H1 (cell line): ENCODE data around the gene HOXB13. TPM values are rescaled to one million over a fixed set of nuclear protein-coding genes. Genes with fewer than 3 reads are reported as not detected.
A peak's percentile ranks its signal among the peaks of the same experiment; 100 is the strongest.

Source experiments
- CTCF ChIA-PET: fragments of 300-600 bp; sonication (Branson Sonifier 250); formaldehyde crosslinking; loops from one replicate; lab custom pipeline; 2021; ENCODE audit not compliant: partially characterized antibody; lab: Charles Lee
- POLR2A ChIA-PET: fragments of 300-600 bp; sonication (Branson Sonifier 250); formaldehyde crosslinking; loops from one replicate; lab custom pipeline; 2021; ENCODE audit warnings: inconsistent platforms; ENCODE audit not compliant: partially characterized antibody; lab: Charles Lee
- DNase-seq, 2 experiments: peaks; one replicate each; pipeline versions ENCODE4 v3.0.0 to v3.0.0-alpha.2; 2010 to 2022; ENCODE audit warnings: low spot score in 2 of 2, low read depth in 1 of 2, mixed read lengths in 1 of 2
- FAIRE-seq: peaks from 2 replicates; lab custom pipeline; 2011; peaks lifted over from hg19 to GRCh38; lab: Jason Lieb, UNC
- H2AFZ ChIP-seq: 2 replicates; pipeline ENCODE4 v1.8.1; 2012; ENCODE audit warnings: low read length, inconsistent platforms
- H2AK5ac ChIP-seq: 2 replicates; pipeline ENCODE4 v1.6.1; 2013; ENCODE audit warnings: low read depth, low read length
- H2BK120ac ChIP-seq: replicated peaks from 2 replicates; pipeline ENCODE3; 2013; ENCODE audit warnings: low read depth, low read length, inconsistent platforms
- H2BK12ac ChIP-seq: 2 replicates; pipeline ENCODE4 v1.6.1; 2013; ENCODE audit warnings: low read depth, low read length
- H2BK15ac ChIP-seq: 2 replicates; pipeline ENCODE4 v1.6.1; 2013; ENCODE audit warnings: low read length
- H2BK20ac ChIP-seq: 2 replicates; pipeline ENCODE4 v1.6.1; 2013; ENCODE audit warnings: low read length
- H2BK5ac ChIP-seq: 2 replicates; pipeline ENCODE4 v1.6.1; 2013; ENCODE audit warnings: low read depth, low read length
- H3K14ac ChIP-seq: 2 replicates; pipeline ENCODE4 v1.6.1; 2013; ENCODE audit warnings: inconsistent platforms; ENCODE audit not compliant: insufficient read length
- H3K18ac ChIP-seq: 2 replicates; pipeline ENCODE4 v1.6.1; 2013; ENCODE audit warnings: low read length; ENCODE audit errors: extremely low read depth
- H3K23ac ChIP-seq: 2 replicates; pipeline ENCODE4 v1.6.1; 2013; ENCODE audit warnings: inconsistent platforms; ENCODE audit not compliant: insufficient read length
- H3K23me2 ChIP-seq: 2 replicates; pipeline ENCODE4 v1.6.1; 2013; ENCODE audit warnings: low read depth, low read length
- H3K27ac ChIP-seq: 2 replicates; pipeline ENCODE4 v1.6.1; 2011; ENCODE audit warnings: low read depth, low read length, inconsistent platforms
- H3K27me3 ChIP-seq, 4 experiments: replicated peaks in 1 of 4; 1 replicate in 1 of 4; 2 replicates in 3 of 4; pipeline versions ENCODE4 v1.6.1 to v1.8.1; 2011 to 2013; ENCODE audit warnings: low read length in 3 of 4, mild to moderate bottlenecking in 3 of 4, inconsistent platforms in 2 of 4, mixed read lengths in 2 of 4, moderate library complexity in 1 of 4; ENCODE audit not compliant: control insufficient read depth in 3 of 4, insufficient read depth in 3 of 4; ENCODE audit errors: extremely low read depth in 1 of 4
- H3K36me3 ChIP-seq, 4 experiments: 2 replicates each; pipeline versions ENCODE4 v1.6.1 to v1.8.1; 2011 to 2013; ENCODE audit warnings: mild to moderate bottlenecking in 4 of 4, low read length in 3 of 4, moderate library complexity in 2 of 4, control low read depth in 1 of 4, inconsistent platforms in 1 of 4; ENCODE audit not compliant: insufficient read depth in 4 of 4, control insufficient read depth in 2 of 4
- H3K4ac ChIP-seq: replicated peaks from 2 replicates; pipeline ENCODE3; 2013; ENCODE audit warnings: low read length, low read depth, mixed read lengths, inconsistent platforms; ENCODE audit not compliant: insufficient read length
- H3K4me1 ChIP-seq, 4 experiments: replicated peaks in 1 of 4; 1 replicate in 1 of 4; 2 replicates in 3 of 4; pipeline versions ENCODE4 v1.6.1 to v1.8.1; 2011 to 2013; ENCODE audit warnings: low read length in 3 of 4, inconsistent platforms in 2 of 4, mixed read lengths in 1 of 4; ENCODE audit not compliant: insufficient read depth in 4 of 4, control insufficient read depth in 3 of 4
- H3K4me2 ChIP-seq, 2 experiments: 2 replicates each; pipeline versions ENCODE4 v1.6.1 to v1.8.1; 2011 to 2013; ENCODE audit warnings: low read depth in 2 of 2, low read length in 2 of 2, control low read depth in 1 of 2, inconsistent platforms in 1 of 2, mild to moderate bottlenecking in 1 of 2; ENCODE audit not compliant: insufficient read depth in 1 of 2
- H3K4me3 ChIP-seq, 4 experiments: fragments of 200-600, 300-600 bp in 1 of 4; sonication (generic), shearing (Covaris generic), sonication (Bioruptor Twin) in 1 of 4; 2 replicates each; pipeline versions ENCODE4 v1.5.1 to v1.8.1; 2011 to 2016; ENCODE audit warnings: low read length in 4 of 4, low read depth in 3 of 4, control low read depth in 2 of 4, inconsistent platforms in 2 of 4, mild to moderate bottlenecking in 2 of 4, mixed read lengths in 1 of 4, moderate library complexity in 1 of 4; ENCODE audit not compliant: insufficient read depth in 2 of 4; ENCODE audit errors: extremely low read depth in 1 of 4
- H3K56ac ChIP-seq: replicated peaks from 2 replicates; pipeline ENCODE3; 2013; ENCODE audit warnings: low read depth, mild to moderate bottlenecking, mixed read lengths, low read length, inconsistent platforms; ENCODE audit not compliant: insufficient read length
- H3K79me1 ChIP-seq: 2 replicates; pipeline ENCODE4 v1.6.1; 2013; ENCODE audit warnings: low read depth, low read length, control low read depth
- H3K79me2 ChIP-seq, 2 experiments: 2 replicates each; pipeline versions ENCODE4 v1.6.1 to v1.8.1; 2012 to 2013; ENCODE audit warnings: low read length in 2 of 2, mild to moderate bottlenecking in 2 of 2, inconsistent platforms in 1 of 2; ENCODE audit not compliant: insufficient read depth in 2 of 2, control insufficient read depth in 1 of 2
- H3K9ac ChIP-seq, 4 experiments: replicated peaks in 1 of 4; 1 replicate in 1 of 4; 2 replicates in 3 of 4; pipeline versions ENCODE4 v1.6.1 to v1.8.1; 2011 to 2013; ENCODE audit warnings: low read depth in 3 of 4, low read length in 3 of 4, control low read depth in 2 of 4, mild to moderate bottlenecking in 2 of 4, moderate library complexity in 2 of 4, inconsistent platforms in 1 of 4; ENCODE audit errors: extremely low read depth in 1 of 4
- H3K9me3 ChIP-seq, 2 experiments: 2 replicates each; pipeline versions ENCODE4 v1.6.1 to v1.8.1; 2012 to 2013; ENCODE audit warnings: mild to moderate bottlenecking in 2 of 2, moderate library complexity in 2 of 2, control low read depth in 1 of 2, inconsistent platforms in 1 of 2, low read depth in 1 of 2, low read length in 1 of 2, mixed read lengths in 1 of 2; ENCODE audit not compliant: insufficient read depth in 2 of 2
- H4K20me1 ChIP-seq, 2 experiments: replicated peaks in 1 of 2; 2 replicates each; pipeline versions ENCODE3 to v1.8.1; 2011 to 2013; ENCODE audit warnings: inconsistent platforms in 2 of 2, low read length in 2 of 2, mild to moderate bottlenecking in 1 of 2; ENCODE audit not compliant: insufficient read depth in 2 of 2, control insufficient read depth in 1 of 2
- H4K5ac ChIP-seq: 2 replicates; pipeline ENCODE4 v1.6.1; 2013; ENCODE audit warnings: low read length, low read depth, mixed read lengths, inconsistent platforms; ENCODE audit not compliant: insufficient read length
- H4K8ac ChIP-seq: 2 replicates; pipeline ENCODE4 v1.8.0; 2013; ENCODE audit warnings: mild to moderate bottlenecking, moderate library complexity, low read length, inconsistent platforms; ENCODE audit not compliant: insufficient read depth; ENCODE audit errors: extremely low read depth
- H4K91ac ChIP-seq: replicated peaks from 2 replicates; pipeline ENCODE3; 2013; ENCODE audit warnings: low read length, mixed read lengths, inconsistent platforms; ENCODE audit not compliant: insufficient read length
- EGR1 ChIP-seq: IDR thresholded peaks from 2 replicates; pipeline ENCODE4 v1.6.1; 2011; ENCODE audit warnings: low read depth, low read length, borderline replicate concordance
- RNF2 ChIP-seq: fragments of 200-900, 300-1000 bp; sonication (generic); IDR thresholded peaks from 2 replicates; pipeline ENCODE4 v1.7.1; 2016; ENCODE audit warnings: borderline replicate concordance, low read depth, mild to moderate bottlenecking, antibody characterized with exemption, low read length; ENCODE audit not compliant: poor library complexity, severe bottlenecking; ENCODE audit errors: missing control alignments
- WGBS, 2 experiments: shearing (Covaris generic) in 1 of 2; methylation state at CpG; one replicate each; pipeline versions ENCODE4 v1.1.6 to v1.1.7; 2013 to 2015; ENCODE audit warnings: low lambda C conversion rate in 2 of 2, mixed read lengths in 2 of 2, inconsistent platforms in 1 of 2, low coverage in 1 of 2, missing lambda C conversion rate in 1 of 2; ENCODE audit not compliant: insufficient replicate concordance in 2 of 2, insufficient coverage in 1 of 2, insufficient read length in 1 of 2; ENCODE audit errors: extremely low coverage in 1 of 2, missing lambda C conversion rate in 1 of 2; 5-methylcytosine and 5-hydroxymethylcytosine counted together
- polyA plus RNA-seq, 7 experiments: library from polyadenylated mRNA; depleted of rRNA in 3 of 7; stranded (reverse) in 5 of 7; unstranded in 2 of 7; fragments of >200 nt in 5 of 7; fragments of 200-250 nt in 2 of 7; gene quantifications; 1 replicate in 5 of 7; 2 replicates in 1 of 7; 4 replicates in 1 of 7; pipeline versions ENCODE4 v1.2.1 to v1.2.3, GENCODE V29; 2011 to 2013; ENCODE audit warnings: missing spikeins in 2 of 7, mixed read lengths in 2 of 7
- total RNA-seq: library from RNA; stranded (reverse); fragmentation: NEBNext Ultra II Directional; extraction: Animal tissue kit (Norgen Biotek cat#: 25700); gene quantifications from 2 replicates; pipeline ENCODE4 v1.2.1, GENCODE V29; 2021

The HOXB13 gene
- total and polyA plus RNA-seq, 2 of the 8 experiments (the other 6 are each of a cell fraction or from before 2014, with no cell fraction given), result not detected

DNA sequence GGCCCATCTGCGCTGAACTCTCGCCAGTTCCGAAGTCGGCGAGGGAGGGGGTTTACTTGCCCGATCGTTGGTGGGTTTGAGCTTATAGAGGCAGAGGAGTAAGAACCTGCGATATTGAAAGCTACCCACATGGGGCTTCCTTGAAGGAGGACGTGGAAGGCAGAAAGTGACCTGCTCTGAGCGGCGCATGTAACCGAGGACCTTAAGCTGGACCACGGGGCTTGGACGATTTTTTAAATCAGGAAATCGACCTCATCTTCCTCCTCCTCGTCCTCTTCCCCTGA is 3.6 kb downstream of the HOXB13 start:
- no peak overlapping the region for H2AFZ ChIP-seq
- no peak for FAIRE-seq

More for the DNA sequence above, 3.6 kb downstream of the HOXB13 start:
- CTCF ChIA-PET, result interaction anchor here (0.6 to 13.5 kb wide), 36 partner anchors 11 to 507 kb away, joined by 3 to 147 read pairs (median 10); no protein-coding TSS in a partner anchor
- Histone ChIP-seq H3K18ac (no peak overlapping the region), H3K9ac (no peak overlapping the region), H3K27ac (no peak overlapping the region), H3K79me1 (no peaks in the 10 kb centered on the region; the same call in 1 of the 2 replicates), H3K14ac (no peak overlapping the region), H3K56ac (no peak overlapping the region), H4K20me1 (peaks cover 21 to 42% of the 10 kb centered on the region in 2 experiments), H2BK120ac (no peak overlapping the region), H4K8ac (no peak overlapping the region), H3K23me2 (no peaks in the 10 kb centered on the region), H2AK5ac (no peak overlapping the region), H3K4ac (no peak overlapping the region), H3K9me3 (no peaks in the 10 kb centered on the region), H3K79me2 (no peaks in the 10 kb centered on the region), H3K4me2 (no peak overlapping the region), H4K91ac (no peak overlapping the region), H2BK20ac (no peak overlapping the region), H3K27me3 (peaks cover 99 to 100% (median 100%) of the 10 kb centered on the region in 4 experiments), H4K5ac (no peak overlapping the region), H3K36me3 (peaks cover 0 to 2% (median 0%) of the 10 kb centered on the region in 4 experiments; a peak in 1 of 8 replicates), H3K23ac (no peak overlapping the region), H3K4me1 (peaks cover 10 to 30% (median 12%) of the 10 kb centered on the region in 4 experiments; a peak in 6 of 7 replicates), H2BK15ac (0 out of 2 replicates have a peak overlapping the region, but pooled peaks have one; percentile 46), H3K4me3 (no peak overlapping the region), H2BK12ac (no peak overlapping the region), H2BK5ac (no peak overlapping the region)
- DNase-seq, result no peak
- POLR2A ChIA-PET, result interaction anchor here (1.2 kb wide), 1 partner anchor 16 kb away, joined by 3 read pairs; no protein-coding TSS in a partner anchor
- peak; percentile 0 for TF ChIP-seq RNF2
- TF ChIP-seq EGR1, result no peak
- 20% methylated on average over 16 of the region's 16 CpGs; no CpG with 5 or more reads in 1 of the 2 experiments for WGBS, 2 experiments
